Mucosa of rectum (tissue), 2 donors: Measurements from ENCODE around the gene TLE4.

Source experiments
- H3K27ac ChIP-seq, 2 donors: one replicate each; pipeline ENCODE4 v1.7.0; 2013; ENCODE audit warnings: inconsistent platforms in 2 of 2, low read depth in 2 of 2, low read length in 2 of 2
- H3K27me3 ChIP-seq, 2 donors: one replicate each; pipeline ENCODE4 v1.7.0; 2013; ENCODE audit warnings: low read length in 2 of 2; ENCODE audit not compliant: control insufficient read depth in 2 of 2, insufficient read depth in 2 of 2
- H3K36me3 ChIP-seq, 2 donors: one replicate each; pipeline ENCODE4 v1.7.0; 2013; ENCODE audit warnings: low read length in 2 of 2; ENCODE audit not compliant: control insufficient read depth in 2 of 2, insufficient read depth in 2 of 2
- H3K4me1 ChIP-seq, 2 donors: one replicate each; pipeline ENCODE4 v1.7.0; 2013; ENCODE audit warnings: low read length in 2 of 2, mild to moderate bottlenecking in 1 of 2; ENCODE audit not compliant: control insufficient read depth in 2 of 2, insufficient read depth in 2 of 2
- H3K4me3 ChIP-seq, 2 donors: one replicate each; pipeline ENCODE4 v1.7.0; 2013; ENCODE audit warnings: low read length in 2 of 2
- H3K9ac ChIP-seq, 2 donors: one replicate each; pipeline ENCODE4 v1.7.0; 2013; ENCODE audit warnings: low read length in 2 of 2, low read depth in 1 of 2, mild to moderate bottlenecking in 1 of 2
- H3K9me3 ChIP-seq, 2 donors: one replicate each; pipeline ENCODE4 v1.7.0; 2013; ENCODE audit warnings: low read length in 2 of 2; ENCODE audit not compliant: control insufficient read depth in 2 of 2
- donor health status: healthy.
- donor health status: Normal muscosa, but diverticular disease.

The TLE4 gene

GRCh38 chr9:79694676-79695400 lies 123.1 kb downstream of the TLE4 start:
- Histone ChIP-seq H3K27ac (no peak overlapping the region), H3K9me3 (no peaks in the 10 kb centered on the region), H3K9ac (no peak overlapping the region), H3K27me3 (no peaks in the 10 kb centered on the region), H3K4me1 (no peaks in the 10 kb centered on the region), H3K4me3 (no peak overlapping the region), H3K36me3 (no peaks in the 10 kb centered on the region)

- no peaks in the 10 kb centered on the region for H3K9me3 ChIP-seq
- no peak overlapping the region for H3K27ac ChIP-seq
- H3K27me3 ChIP-seq = no peaks in the 10 kb centered on the region
- no peak overlapping the region for H3K9ac ChIP-seq
- H3K36me3 ChIP-seq = no peaks in the 10 kb centered on the region
- no peak overlapping the region for H3K4me3 ChIP-seq
- no peaks in the 10 kb centered on the region for H3K4me1 ChIP-seq
Observed at GRCh38 chr9:79695531-79696175, 123.9 kb downstream of the TLE4 start.

- H3K4me3 ChIP-seq = no peak overlapping the region
- no peaks in the 10 kb centered on the region for H3K27me3 ChIP-seq
- H3K36me3 ChIP-seq = no peaks in the 10 kb centered on the region
- no peak overlapping the region for H3K27ac ChIP-seq
- H3K9ac ChIP-seq = no peak overlapping the region
- no peaks in the 10 kb centered on the region for H3K4me1 ChIP-seq
- H3K9me3 ChIP-seq = no peaks in the 10 kb centered on the region
Observed at GRCh38 chr9:79698967-79699366, 127.2 kb downstream of the TLE4 start.

GRCh38 chr9:79699479-79699878 lies 127.7 kb downstream of the TLE4 start:
- H3K4me1 ChIP-seq = no peaks in the 10 kb centered on the region
- H3K27ac ChIP-seq = no peak overlapping the region
- no peaks in the 10 kb centered on the region for H3K9me3 ChIP-seq

GRCh38 chr9:79700607-79701360 lies 129.0 kb downstream of the TLE4 start:
- Histone ChIP-seq H3K9me3 (no peaks in the 10 kb centered on the region), H3K4me1 (no peaks in the 10 kb centered on the region), H3K27me3 (no peaks in the 10 kb centered on the region), H3K9ac (no peak overlapping the region), H3K27ac (no peak overlapping the region), H3K4me3 (no peak overlapping the region), H3K36me3 (peaks cover 7 to 9% of the 10 kb centered on the region in 2 donors)

More at GRCh38 chr9:79699479-79699878, 127.7 kb downstream of the TLE4 start:
- Histone ChIP-seq H3K4me3 (no peak overlapping the region), H3K27me3 (no peaks in the 10 kb centered on the region), H3K9ac (no peak overlapping the region), H3K36me3 (no peaks in the 10 kb centered on the region)

GRCh38 chr9:79701651-79702050 lies 129.9 kb downstream of the TLE4 start:
- H3K9me3 ChIP-seq = no peaks in the 10 kb centered on the region
- H3K36me3 ChIP-seq = peaks cover 10 to 12% of the 10 kb centered on the region in 2 donors
- H3K4me3 ChIP-seq = no peak overlapping the region
- H3K27me3 ChIP-seq = no peaks in the 10 kb centered on the region
- H3K4me1 ChIP-seq = no peaks in the 10 kb centered on the region
- H3K9ac ChIP-seq = no peak overlapping the region
- no peak overlapping the region for H3K27ac ChIP-seq

- peaks cover 33 to 35% of the 10 kb centered on the region in 2 donors for H3K36me3 ChIP-seq
- H3K27ac ChIP-seq = no peak overlapping the region
- no peaks in the 10 kb centered on the region for H3K4me1 ChIP-seq
- no peak overlapping the region for H3K4me3 ChIP-seq
- H3K9me3 ChIP-seq = no peaks in the 10 kb centered on the region
- H3K9ac ChIP-seq = no peak overlapping the region
- H3K27me3 ChIP-seq = no peaks in the 10 kb centered on the region
Observed at GRCh38 chr9:79705704-79706103, 133.9 kb downstream of the TLE4 start.

GRCh38 chr9:79706512-79706911 lies 134.7 kb downstream of the TLE4 start:
- Histone ChIP-seq H3K9ac (no peak overlapping the region), H3K36me3 (peaks cover 35 to 39% of the 10 kb centered on the region in 2 donors), H3K9me3 (no peaks in the 10 kb centered on the region), H3K27ac (no peak overlapping the region), H3K27me3 (no peaks in the 10 kb centered on the region), H3K4me1 (no peaks in the 10 kb centered on the region), H3K4me3 (no peak overlapping the region)

- peaks cover 35 to 39% of the 10 kb centered on the region in 2 donors for H3K36me3 ChIP-seq
- no peaks in the 10 kb centered on the region for H3K4me1 ChIP-seq
- H3K4me3 ChIP-seq = no peak overlapping the region
Observed at GRCh38 chr9:79707589-79707988, 135.8 kb downstream of the TLE4 start.

GRCh38 chr9:79708541-79708940 lies 136.8 kb downstream of the TLE4 start:
- no peaks in the 10 kb centered on the region for H3K4me1 ChIP-seq
- H3K4me3 ChIP-seq = no peak overlapping the region
- peaks cover 35 to 40% of the 10 kb centered on the region in 2 donors for H3K36me3 ChIP-seq
- no peaks in the 10 kb centered on the region for H3K27me3 ChIP-seq
- H3K9me3 ChIP-seq = no peaks in the 10 kb centered on the region
- H3K9ac ChIP-seq = no peak overlapping the region
- H3K27ac ChIP-seq = no peak overlapping the region

More at GRCh38 chr9:79707589-79707988, 135.8 kb downstream of the TLE4 start:
- H3K9me3 ChIP-seq = no peaks in the 10 kb centered on the region
- no peaks in the 10 kb centered on the region for H3K27me3 ChIP-seq
- no peak overlapping the region for H3K27ac ChIP-seq
- H3K9ac ChIP-seq = no peak overlapping the region
